Mucosa of rectum (tissue), 2 donors: ENCODE results near the gene EEF2KMT.
A peak's percentile ranks its signal among the peaks of the same experiment; 100 is the strongest.

Source experiments
- H3K27ac ChIP-seq, 2 donors: one replicate each; pipeline ENCODE4 v1.7.0; 2013; ENCODE audit warnings: inconsistent platforms in 2 of 2, low read depth in 2 of 2, low read length in 2 of 2
- H3K27me3 ChIP-seq, 2 donors: one replicate each; pipeline ENCODE4 v1.7.0; 2013; ENCODE audit warnings: low read length in 2 of 2; ENCODE audit not compliant: control insufficient read depth in 2 of 2, insufficient read depth in 2 of 2
- H3K36me3 ChIP-seq, 2 donors: one replicate each; pipeline ENCODE4 v1.7.0; 2013; ENCODE audit warnings: low read length in 2 of 2; ENCODE audit not compliant: control insufficient read depth in 2 of 2, insufficient read depth in 2 of 2
- H3K4me1 ChIP-seq, 2 donors: one replicate each; pipeline ENCODE4 v1.7.0; 2013; ENCODE audit warnings: low read length in 2 of 2, mild to moderate bottlenecking in 1 of 2; ENCODE audit not compliant: control insufficient read depth in 2 of 2, insufficient read depth in 2 of 2
- H3K4me3 ChIP-seq, 2 donors: one replicate each; pipeline ENCODE4 v1.7.0; 2013; ENCODE audit warnings: low read length in 2 of 2
- H3K9ac ChIP-seq, 2 donors: one replicate each; pipeline ENCODE4 v1.7.0; 2013; ENCODE audit warnings: low read length in 2 of 2, low read depth in 1 of 2, mild to moderate bottlenecking in 1 of 2
- H3K9me3 ChIP-seq, 2 donors: one replicate each; pipeline ENCODE4 v1.7.0; 2013; ENCODE audit warnings: low read length in 2 of 2; ENCODE audit not compliant: control insufficient read depth in 2 of 2
- donor health status: healthy.
- donor health status: Normal muscosa, but diverticular disease.

EEF2KMT gene

DNA sequence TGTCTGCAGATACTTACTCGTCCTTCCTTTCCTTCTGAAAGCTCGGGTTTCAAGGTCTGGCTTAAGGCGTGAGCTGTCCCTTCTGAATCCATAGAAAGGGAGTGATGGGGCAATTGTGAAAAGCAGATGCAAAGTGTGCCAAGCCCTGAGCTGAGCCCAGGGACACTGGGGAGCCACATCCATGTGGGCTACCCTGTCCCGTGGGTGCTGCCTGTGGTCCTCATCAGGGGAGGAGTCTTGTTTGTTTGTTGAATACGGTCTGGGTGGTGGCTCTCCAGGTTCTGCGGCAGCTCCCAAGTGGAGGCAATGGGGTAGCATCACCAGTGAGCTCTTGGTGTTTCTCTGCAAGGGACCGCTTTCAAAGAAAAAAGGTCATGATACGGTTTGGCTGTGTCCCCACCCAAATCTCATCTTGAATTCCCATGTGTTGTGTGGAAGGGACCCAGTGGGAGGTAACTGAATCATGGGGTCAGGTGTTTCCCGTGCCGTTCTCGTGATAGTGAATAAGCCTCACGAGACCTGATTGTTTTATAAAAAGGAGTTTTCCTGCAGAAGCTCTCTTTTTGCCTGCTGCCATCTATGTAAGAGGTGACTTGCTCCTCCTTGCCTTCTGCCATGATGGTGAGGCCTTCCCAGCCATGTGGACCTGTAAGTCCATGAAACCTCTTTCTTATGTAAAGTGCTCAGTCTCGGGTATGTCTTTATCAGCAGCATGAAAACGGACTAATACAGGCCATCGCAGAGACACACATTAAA, 27.0 kb downstream of the EEF2KMT start:
- peak overlapping the region in 1 of 2 donors; percentile 84 for H3K27ac ChIP-seq
- H3K9me3 ChIP-seq: no peaks in the 10 kb centered on the region
- peaks cover 13 to 19% of the 10 kb centered on the region in 2 donors for H3K4me1 ChIP-seq
- H3K36me3 ChIP-seq: peaks cover 5 to 11% of the 10 kb centered on the region in 2 donors
- H3K27me3 ChIP-seq: no peaks in the 10 kb centered on the region
- H3K9ac ChIP-seq: no peak overlapping the region
- H3K4me3 ChIP-seq: peak overlapping the region in 1 of 2 donors; percentile 93

DNA sequence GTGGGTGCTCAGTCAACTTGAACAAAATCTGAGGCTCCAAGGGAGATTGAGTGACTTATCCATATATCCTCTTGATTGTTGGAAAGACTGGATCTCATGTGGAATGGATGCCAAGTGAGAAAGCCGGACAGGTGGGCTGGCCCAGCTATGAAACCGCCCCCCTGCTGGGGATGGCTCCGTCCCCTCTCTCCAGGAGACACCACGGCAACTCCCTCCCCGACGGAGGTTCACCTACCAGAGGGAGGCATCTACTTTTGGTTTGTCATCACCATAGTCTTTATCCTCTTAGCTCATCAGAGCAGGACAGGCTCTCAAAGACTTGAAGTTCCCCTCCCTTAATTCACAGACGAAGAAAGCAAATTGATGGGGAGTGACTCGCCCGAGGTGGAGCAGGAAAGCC, 27.7 kb downstream of the EEF2KMT start:
- H3K4me1 ChIP-seq: peaks cover 21 to 26% of the 10 kb centered on the region in 2 donors
- no peak overlapping the region for H3K9ac ChIP-seq
- H3K27ac ChIP-seq: no peak overlapping the region
- peaks cover 0 to 4% of the 10 kb centered on the region in 2 donors for H3K36me3 ChIP-seq
- H3K4me3 ChIP-seq: no peak overlapping the region
- H3K27me3 ChIP-seq: no peaks in the 10 kb centered on the region
- no peaks in the 10 kb centered on the region for H3K9me3 ChIP-seq

DNA sequence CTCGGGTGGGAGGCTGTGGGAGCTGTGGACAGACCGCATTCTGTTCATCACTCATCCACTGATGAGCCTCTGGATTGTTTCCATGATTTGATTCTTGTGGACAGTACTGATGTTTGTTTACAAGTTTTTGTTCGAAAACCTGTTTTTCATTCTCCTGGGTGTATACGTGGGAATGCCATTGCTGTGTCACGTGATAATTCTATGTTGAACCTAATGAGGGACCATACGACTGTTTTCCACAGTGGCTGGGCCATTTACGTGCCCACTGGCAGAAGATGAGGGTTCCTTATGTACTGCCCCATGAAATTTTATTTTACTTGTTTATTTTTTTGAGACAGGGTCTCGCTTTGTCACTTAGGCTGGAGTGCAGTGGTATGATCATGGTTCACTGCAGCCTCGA, 28.5 kb downstream of the EEF2KMT start:
- H3K9ac ChIP-seq: no peak overlapping the region
- no peaks in the 10 kb centered on the region for H3K36me3 ChIP-seq
- no peak overlapping the region for H3K27ac ChIP-seq
- H3K9me3 ChIP-seq: no peaks in the 10 kb centered on the region
- H3K4me1 ChIP-seq: peaks cover 26 to 29% of the 10 kb centered on the region in 2 donors
- no peak overlapping the region for H3K4me3 ChIP-seq
- no peaks in the 10 kb centered on the region for H3K27me3 ChIP-seq

DNA sequence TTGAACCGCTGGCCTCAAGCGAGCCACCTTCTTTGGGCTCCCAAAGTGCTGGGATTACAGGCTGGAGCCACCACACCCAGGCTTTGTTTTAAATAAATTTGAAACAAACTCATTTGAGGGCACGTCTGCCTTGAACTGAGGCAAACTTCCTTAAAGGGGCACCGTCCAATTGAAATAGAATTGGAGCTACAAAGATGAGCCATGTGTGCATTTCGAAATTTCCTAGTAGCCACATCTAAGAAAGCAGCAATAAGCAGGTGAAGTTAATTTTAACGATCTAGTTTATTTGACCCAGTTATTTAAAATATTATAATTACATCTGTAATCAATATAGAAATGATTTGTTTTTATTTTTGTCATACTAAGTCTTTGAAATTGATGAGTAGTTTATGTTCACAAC, 31.1 kb downstream of the EEF2KMT start:
- H3K9ac ChIP-seq: no peak overlapping the region

DNA sequence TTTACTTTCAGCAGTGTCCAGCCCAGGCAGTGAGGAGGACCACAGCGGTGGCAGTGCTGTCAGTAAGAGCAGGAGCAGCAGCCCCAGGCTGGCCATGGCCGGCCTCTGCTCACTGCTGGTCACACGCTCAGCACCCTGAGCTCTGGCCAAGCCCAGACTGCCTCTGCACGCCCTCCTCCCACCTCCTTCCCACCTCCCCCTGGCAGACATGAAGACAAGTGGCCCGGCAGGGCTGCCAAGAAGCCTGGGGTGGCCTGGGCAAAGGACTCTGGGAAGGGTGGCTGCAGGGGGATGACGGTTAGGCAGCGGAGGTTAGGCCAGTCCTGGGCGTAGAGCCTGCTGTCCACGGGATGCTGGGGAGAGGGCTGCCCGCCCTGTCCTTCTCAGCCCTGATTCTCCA, 31.8 kb downstream of the EEF2KMT start, which contains the start of gene C16orf89:
TSS of gene C16orf89 (minus strand) at position 144 of the 400 bp plus-strand sequence. CDS start at position 96, 48 bp downstream.
- H3K4me1 ChIP-seq: peaks cover 14% of the 10 kb centered on the region in 2 donors
- no peaks in the 10 kb centered on the region for H3K36me3 ChIP-seq
- peak within 1 kb of the TSS in 1 of 2 donors; percentile 17 for H3K9ac ChIP-seq
- no peaks in the 10 kb centered on the region for H3K9me3 ChIP-seq
- no peaks in the 10 kb centered on the region for H3K27me3 ChIP-seq
- H3K4me3 ChIP-seq: peak within 1 kb of the TSS in 1 of 2 donors; percentile 23
- H3K27ac ChIP-seq: peak within 1 kb of the TSS; percentile 9 to 16

More for the DNA sequence above, 31.1 kb downstream of the EEF2KMT start:
- Histone ChIP-seq H3K4me1 (peaks cover 18 to 19% of the 10 kb centered on the region in 2 donors), H3K36me3 (no peaks in the 10 kb centered on the region), H3K27me3 (no peaks in the 10 kb centered on the region), H3K4me3 (no peak overlapping the region), H3K9me3 (no peaks in the 10 kb centered on the region), H3K27ac (no peak overlapping the region)

DNA sequence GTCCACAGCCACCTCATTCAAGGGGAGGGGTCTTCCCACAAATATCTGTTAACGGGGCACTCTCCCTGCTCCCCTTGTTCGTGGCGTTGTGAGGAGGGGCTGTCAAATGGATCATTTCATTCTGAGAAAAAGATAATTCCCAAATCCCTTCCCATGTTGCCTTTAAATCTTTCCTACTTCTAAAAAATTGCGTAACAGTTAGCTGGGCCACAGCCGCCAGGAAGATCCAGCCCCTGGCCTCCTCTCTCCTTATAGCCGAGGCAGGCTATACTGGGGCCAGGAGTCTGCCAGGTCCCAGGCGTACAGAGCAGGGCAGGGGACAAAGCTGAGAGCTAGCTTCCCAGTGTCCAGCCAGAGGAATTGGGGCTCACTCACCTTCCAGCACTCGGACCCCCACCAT, 32.3 kb downstream of the EEF2KMT start:
- H3K27me3 ChIP-seq: no peaks in the 10 kb centered on the region
- H3K36me3 ChIP-seq: no peaks in the 10 kb centered on the region
- peaks cover 14% of the 10 kb centered on the region in 2 donors for H3K4me1 ChIP-seq
- H3K4me3 ChIP-seq: peak overlapping the region in 1 of 2 donors; percentile 23
- no peaks in the 10 kb centered on the region for H3K9me3 ChIP-seq
- peak overlapping the region in 1 of 2 donors; percentile 17 for H3K9ac ChIP-seq
- H3K27ac ChIP-seq: peak overlapping the region; percentile 9 to 16

DNA sequence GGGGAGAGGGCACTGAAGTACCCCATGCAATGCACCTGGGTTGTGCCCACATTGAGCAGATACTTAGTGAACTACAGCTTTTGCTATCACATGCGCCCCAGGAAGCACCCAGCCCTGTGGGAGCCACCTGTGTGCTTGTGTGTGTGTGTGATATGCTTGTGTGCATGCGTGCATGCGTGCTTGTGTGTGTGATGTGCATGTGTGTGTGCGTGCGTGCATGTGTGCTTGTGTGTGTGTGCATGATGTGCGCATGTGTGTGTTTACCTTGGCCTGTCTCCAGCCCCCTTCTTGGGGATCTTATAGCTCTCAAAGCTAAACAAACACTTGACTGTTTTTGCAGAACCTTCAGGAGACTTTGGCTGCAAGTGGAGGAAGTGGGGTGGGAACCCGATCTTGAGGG, 32.7 kb downstream of the EEF2KMT start:
- H3K36me3 ChIP-seq: no peaks in the 10 kb centered on the region
- no peak overlapping the region for H3K9ac ChIP-seq
- H3K27ac ChIP-seq: no peak overlapping the region
- peaks cover 14% of the 10 kb centered on the region in 2 donors for H3K4me1 ChIP-seq
- peak overlapping the region in 1 of 2 donors; percentile 23 for H3K4me3 ChIP-seq
- no peaks in the 10 kb centered on the region for H3K9me3 ChIP-seq
- H3K27me3 ChIP-seq: no peaks in the 10 kb centered on the region

DNA sequence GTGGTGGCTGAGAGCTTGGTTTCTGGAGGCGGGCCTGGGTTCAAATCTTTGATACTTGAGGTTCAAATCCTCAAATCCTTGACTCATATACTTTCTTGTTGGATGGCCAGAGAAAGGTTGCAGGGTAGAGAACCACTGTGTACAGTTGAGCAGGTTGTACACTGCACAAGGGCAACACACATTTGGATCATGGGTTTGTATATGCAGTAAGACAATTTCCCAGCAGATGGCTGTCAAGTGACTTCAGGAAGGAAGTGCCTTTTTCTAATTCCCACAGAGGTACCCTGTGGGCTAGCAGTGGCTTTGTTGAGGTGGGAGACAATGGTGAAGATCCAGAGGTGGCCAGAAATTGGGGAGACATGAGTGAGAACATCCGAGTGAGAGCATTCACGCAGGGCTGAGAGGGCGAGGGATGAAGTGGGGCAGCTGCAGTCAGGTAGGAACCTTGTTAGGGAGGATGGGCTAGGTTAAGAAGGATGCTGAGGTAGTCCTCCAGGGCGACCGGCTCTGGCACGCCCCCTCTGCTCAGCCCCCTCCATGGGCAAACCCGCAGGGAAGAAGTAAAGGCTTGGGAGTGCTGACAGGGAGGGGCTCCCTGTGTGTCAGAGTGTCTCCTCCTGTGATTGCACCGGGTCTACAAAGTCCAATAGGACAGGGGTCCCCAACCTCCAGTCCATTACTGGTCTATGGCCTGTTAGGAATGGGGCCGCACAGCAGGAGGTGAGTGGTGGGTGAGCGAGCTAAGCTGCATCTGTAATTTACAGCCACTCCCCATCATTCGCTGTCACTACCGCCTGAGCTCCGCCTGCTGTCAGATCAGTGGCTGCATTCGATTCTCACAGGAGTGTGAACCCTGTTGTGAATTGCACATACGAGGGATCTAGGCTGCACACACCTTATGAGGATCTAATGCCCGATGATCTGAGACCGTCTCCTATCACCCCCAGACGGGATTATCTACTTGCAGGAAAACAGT, 34.5 kb downstream of the EEF2KMT start:
- Histone ChIP-seq H3K27ac (no peak overlapping the region), H3K9me3 (no peaks in the 10 kb centered on the region), H3K27me3 (no peaks in the 10 kb centered on the region), H3K4me1 (peaks cover 14% of the 10 kb centered on the region in 2 donors), H3K4me3 (no peak overlapping the region), H3K36me3 (no peaks in the 10 kb centered on the region), H3K9ac (no peak overlapping the region)

DNA sequence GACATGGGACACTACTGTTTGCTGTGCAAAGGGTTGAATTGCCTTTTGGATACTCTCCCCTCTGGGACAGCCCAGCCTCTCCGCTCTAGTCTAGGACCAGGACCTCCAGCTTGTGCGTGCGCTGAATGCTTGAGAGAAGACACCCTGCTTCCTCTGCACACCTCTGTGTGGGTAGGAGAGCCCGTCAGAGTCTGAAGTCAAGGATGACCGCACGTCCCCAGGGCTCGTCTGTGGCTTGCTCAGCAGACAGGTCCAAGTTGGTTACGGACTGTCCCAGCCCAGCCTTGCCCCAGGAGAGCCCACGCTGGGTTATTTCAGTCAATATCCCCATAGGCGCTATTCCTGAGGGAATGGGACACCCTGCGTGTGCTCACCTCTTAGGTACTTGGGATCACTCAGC, 35.5 kb downstream of the EEF2KMT start:
- Histone ChIP-seq H3K36me3 (no peaks in the 10 kb centered on the region), H3K27ac (no peak overlapping the region), H3K4me3 (no peak overlapping the region), H3K27me3 (no peaks in the 10 kb centered on the region), H3K4me1 (peaks cover 14% of the 10 kb centered on the region in 2 donors), H3K9me3 (no peaks in the 10 kb centered on the region), H3K9ac (no peak overlapping the region)
